ENCODE measurements around the gene EFNB1.

Gene EFNB1

GRCh38 chrX:68844581-68844980 is 15.8 kb downstream of the EFNB1 start:
- DNase-seq, result no peak

GRCh38 chrX:68846536-68846935 is 17.7 kb downstream of the EFNB1 start:
- no peak for DNase-seq

- no peak for DNase-seq
Observed at GRCh38 chrX:68847172-68847571, 18.4 kb downstream of the EFNB1 start.

GRCh38 chrX:68848189-68848940 is 19.5 kb downstream of the EFNB1 start:
- no peak for DNase-seq

GRCh38 chrX:68851082-68851481 is 22.3 kb downstream of the EFNB1 start:
- DNase-seq, result no peak

GRCh38 chrX:68852046-68852445 is 23.2 kb downstream of the EFNB1 start:
- DNase-seq, result no peak

- no peak for DNase-seq
Observed at GRCh38 chrX:68853665-68854251, 24.9 kb downstream of the EFNB1 start.

- no peak for DNase-seq
Observed at GRCh38 chrX:68865300-68865699, 36.5 kb downstream of the EFNB1 start.

- no peak for DNase-seq
Observed at GRCh38 chrX:68865926-68866325, 37.1 kb downstream of the EFNB1 start.

- no peak for DNase-seq
Observed at GRCh38 chrX:68867458-68868112, 38.8 kb downstream of the EFNB1 start.

- no peak for DNase-seq
Observed at GRCh38 chrX:68868316-68868715, 39.5 kb downstream of the EFNB1 start.

GRCh38 chrX:68868902-68869800 is 40.3 kb downstream of the EFNB1 start:
- no peak for DNase-seq

GRCh38 chrX:68870357-68870756 is 41.5 kb downstream of the EFNB1 start:
- no peak for DNase-seq

- no peak for DNase-seq
Observed at GRCh38 chrX:68872171-68872570, 43.4 kb downstream of the EFNB1 start.

GRCh38 chrX:68874076-68874475 is 45.3 kb downstream of the EFNB1 start:
- no peak for DNase-seq

GRCh38 chrX:68876731-68877130 is 47.9 kb downstream of the EFNB1 start:
- DNase-seq, result no peak

GRCh38 chrX:68877606-68878005 is 48.8 kb downstream of the EFNB1 start:
- DNase-seq, result no peak

GRCh38 chrX:68878977-68879645 is 50.3 kb downstream of the EFNB1 start:
- DNase-seq, result no peak

- no peak for DNase-seq
Observed at GRCh38 chrX:68880846-68881552, 52.2 kb downstream of the EFNB1 start.

- no peak for DNase-seq
Observed at GRCh38 chrX:68881911-68882310, 53.1 kb downstream of the EFNB1 start.

GRCh38 chrX:68883800-68884199 is 55.0 kb downstream of the EFNB1 start:
- no peak for DNase-seq

- DNase-seq, result no peak
Observed at GRCh38 chrX:68889249-68889648, 60.4 kb downstream of the EFNB1 start.
